SU-DHL-6 (cell line): ENCODE measurements around the gene MEGF6.

Source experiments
- EZH2phosphoT487 ChIP-seq: fragments of 200-600 bp; sonication (generic), shearing (Covaris generic); conservative IDR thresholded peaks from 2 replicates; pipeline ENCODE4 v1.6.1; 2018; ENCODE audit warnings: mild to moderate bottlenecking, antibody characterized with exemption, low read length, moderate library complexity, mixed read lengths
- TF ChIP-seq, protein P1 (sequence below): fragments of 200-600 bp; sonication (generic); IDR thresholded peaks from one replicate; pipeline ENCODE4 v1.5.1; 2017; ENCODE audit warnings: antibody characterized with exemption, mild to moderate bottlenecking, low read length, moderate library complexity; ENCODE audit not compliant: insufficient read depth, poor library complexity, severe bottlenecking

GRCh38 chr1:3646596-3646995 is 35.3 kb upstream of the MEGF6 start:
- TF ChIP-seq EZH2phosphoT487: no peak
- TF ChIP-seq, protein P1, sequence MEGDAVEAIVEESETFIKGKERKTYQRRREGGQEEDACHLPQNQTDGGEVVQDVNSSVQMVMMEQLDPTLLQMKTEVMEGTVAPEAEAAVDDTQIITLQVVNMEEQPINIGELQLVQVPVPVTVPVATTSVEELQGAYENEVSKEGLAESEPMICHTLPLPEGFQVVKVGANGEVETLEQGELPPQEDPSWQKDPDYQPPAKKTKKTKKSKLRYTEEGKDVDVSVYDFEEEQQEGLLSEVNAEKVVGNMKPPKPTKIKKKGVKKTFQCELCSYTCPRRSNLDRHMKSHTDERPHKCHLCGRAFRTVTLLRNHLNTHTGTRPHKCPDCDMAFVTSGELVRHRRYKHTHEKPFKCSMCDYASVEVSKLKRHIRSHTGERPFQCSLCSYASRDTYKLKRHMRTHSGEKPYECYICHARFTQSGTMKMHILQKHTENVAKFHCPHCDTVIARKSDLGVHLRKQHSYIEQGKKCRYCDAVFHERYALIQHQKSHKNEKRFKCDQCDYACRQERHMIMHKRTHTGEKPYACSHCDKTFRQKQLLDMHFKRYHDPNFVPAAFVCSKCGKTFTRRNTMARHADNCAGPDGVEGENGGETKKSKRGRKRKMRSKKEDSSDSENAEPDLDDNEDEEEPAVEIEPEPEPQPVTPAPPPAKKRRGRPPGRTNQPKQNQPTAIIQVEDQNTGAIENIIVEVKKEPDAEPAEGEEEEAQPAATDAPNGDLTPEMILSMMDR: no peak
